Cardiac fibroblast (primary cell): ENCODE measurements around the gene ADAMTS15.

ENCODE experiments used
- DNase-seq, 2 donors: peaks; one replicate each; pipeline versions ENCODE4 v3.0.0 to v3.0.0-alpha.2; 2010; ENCODE audit warnings: low read depth in 2 of 2
- H3K4me3 ChIP-seq, 2 donors: replicated peaks in 1 of 2; 1 replicate in 1 of 2; 2 replicates in 1 of 2; pipeline ENCODE4 v1.5.1; 2011; ENCODE audit warnings: low read depth in 2 of 2, low read length in 2 of 2, mild to moderate bottlenecking in 2 of 2, moderate library complexity in 1 of 2
- TF ChIP-seq, protein P1 (sequence below): IDR thresholded peaks from one replicate; pipeline ENCODE4 v1.5.1; 2011; ENCODE audit warnings: low read depth, mild to moderate bottlenecking, low read length, inconsistent platforms

Gene ADAMTS15

DNA sequence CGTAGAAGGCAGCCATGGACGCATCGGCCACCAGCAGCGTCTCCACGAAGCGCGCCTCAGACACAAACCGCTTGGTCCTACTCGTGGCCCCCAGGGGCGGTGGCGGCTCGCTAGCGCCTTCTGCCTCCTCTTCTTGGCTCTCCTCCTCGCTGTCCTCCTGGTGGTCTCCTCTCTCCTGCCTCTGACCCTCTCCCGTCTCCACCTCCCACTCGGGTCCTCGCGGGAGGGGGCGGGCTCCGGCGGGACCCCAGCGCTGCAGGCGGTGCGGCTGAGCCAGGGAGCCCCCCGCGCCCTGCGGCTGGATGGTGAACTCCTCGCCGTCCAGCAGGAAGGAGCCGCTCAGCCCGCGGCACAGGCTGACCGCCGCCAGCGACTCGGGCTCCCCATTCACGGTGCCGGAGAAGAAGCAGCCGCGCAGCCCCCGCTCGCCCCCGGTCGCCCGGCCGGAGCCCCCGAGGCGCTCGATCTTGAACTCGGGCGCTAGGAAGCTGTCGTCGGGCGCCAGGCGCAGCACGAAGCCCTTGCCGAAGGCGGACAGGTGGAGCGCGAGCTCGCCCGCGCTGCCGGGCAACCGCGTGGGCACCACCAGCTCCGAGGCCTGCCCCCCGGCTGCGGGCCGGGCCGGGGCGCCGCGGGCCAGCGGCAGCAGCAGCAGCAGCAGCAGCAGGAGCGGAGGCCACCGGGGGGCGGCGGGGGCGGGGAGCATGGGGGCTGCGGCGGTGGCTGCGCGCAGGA, 20.7 kb upstream of the ADAMTS15 start:
- DNase-seq, result no peak
- no peak overlapping the region for H3K4me3 ChIP-seq
- TF ChIP-seq, protein P1, sequence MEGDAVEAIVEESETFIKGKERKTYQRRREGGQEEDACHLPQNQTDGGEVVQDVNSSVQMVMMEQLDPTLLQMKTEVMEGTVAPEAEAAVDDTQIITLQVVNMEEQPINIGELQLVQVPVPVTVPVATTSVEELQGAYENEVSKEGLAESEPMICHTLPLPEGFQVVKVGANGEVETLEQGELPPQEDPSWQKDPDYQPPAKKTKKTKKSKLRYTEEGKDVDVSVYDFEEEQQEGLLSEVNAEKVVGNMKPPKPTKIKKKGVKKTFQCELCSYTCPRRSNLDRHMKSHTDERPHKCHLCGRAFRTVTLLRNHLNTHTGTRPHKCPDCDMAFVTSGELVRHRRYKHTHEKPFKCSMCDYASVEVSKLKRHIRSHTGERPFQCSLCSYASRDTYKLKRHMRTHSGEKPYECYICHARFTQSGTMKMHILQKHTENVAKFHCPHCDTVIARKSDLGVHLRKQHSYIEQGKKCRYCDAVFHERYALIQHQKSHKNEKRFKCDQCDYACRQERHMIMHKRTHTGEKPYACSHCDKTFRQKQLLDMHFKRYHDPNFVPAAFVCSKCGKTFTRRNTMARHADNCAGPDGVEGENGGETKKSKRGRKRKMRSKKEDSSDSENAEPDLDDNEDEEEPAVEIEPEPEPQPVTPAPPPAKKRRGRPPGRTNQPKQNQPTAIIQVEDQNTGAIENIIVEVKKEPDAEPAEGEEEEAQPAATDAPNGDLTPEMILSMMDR, result peak; percentile 18

DNA sequence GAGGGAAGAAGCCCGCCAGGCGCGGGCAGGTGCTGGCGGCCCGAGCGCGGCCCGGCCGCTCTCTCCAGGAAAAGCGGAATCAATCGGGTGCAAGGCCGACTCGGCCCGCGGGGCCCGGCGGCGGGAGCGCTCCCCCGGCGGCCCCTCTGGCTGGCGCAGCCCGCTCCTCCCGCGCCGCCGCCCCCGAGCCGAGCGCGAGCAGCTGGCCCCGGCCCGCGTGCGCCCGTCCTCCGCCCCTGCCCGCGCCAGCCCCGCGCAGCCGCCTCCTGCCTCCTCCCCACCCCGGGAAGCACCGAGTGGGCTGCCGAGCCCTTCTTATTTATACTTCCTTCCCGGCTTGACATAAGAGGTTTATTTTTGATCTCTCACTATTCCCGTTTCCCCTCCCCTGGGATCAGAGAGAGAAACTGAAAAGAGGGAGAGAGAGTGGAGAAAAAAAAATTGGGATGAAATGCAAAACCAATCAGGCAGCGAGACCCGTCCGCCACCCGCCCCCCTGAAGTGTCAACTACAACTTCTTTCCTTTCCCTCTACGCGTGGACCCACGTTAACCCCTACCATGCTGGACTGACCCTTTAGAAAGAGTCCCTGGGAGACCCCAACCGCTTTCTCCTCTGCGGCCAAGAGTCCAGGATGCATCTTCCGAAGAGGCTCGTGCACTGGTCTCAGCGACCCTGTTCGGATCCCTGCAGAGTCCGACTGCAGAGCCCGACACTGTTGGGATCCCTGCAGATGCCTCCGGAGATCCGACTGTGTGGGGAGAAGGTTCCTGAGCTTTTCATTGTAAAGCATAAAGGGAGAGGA, 19.9 kb upstream of the ADAMTS15 start, which contains the start of gene ADAMTS8:
TSS of gene ADAMTS8 (minus strand) at position 294 of the 804 bp plus-strand sequence. CDS start 323 bp downstream, outside the sequence.
- TF ChIP-seq, protein P1, result no peak
- no peak for DNase-seq

DNA sequence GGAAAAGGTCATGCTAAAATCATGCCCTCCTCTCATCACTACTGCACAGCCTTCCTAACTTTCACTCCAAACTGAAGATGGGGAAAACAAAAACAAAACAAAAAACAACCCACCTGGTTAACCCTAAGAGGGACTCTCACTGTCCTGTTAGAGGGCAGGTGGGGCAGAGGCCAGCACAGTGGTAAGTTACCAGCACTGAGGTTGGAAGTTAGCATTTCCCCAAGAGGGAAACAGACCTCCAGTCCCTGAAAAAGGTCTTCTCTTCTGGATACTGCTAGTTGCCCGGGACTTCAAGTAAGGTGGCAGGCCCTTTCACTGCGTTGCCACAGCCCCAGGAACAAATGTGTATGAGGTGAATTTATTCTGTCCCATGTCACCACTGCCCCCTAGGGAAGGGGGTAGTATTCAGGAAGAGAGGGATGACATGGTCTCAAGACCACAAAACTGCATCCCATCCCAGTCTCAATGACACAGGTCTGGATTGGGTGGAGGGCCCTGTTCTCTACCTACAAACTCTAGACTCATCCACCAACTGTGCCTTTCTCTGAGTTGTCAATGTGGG, 19.2 kb upstream of the ADAMTS15 start:
- TF ChIP-seq, protein P1, result no peak
- no peak overlapping the region for H3K4me3 ChIP-seq
- no peak for DNase-seq

More for the DNA sequence above, 19.9 kb upstream of the ADAMTS15 start, which contains the start of gene ADAMTS8:
- H3K4me3 ChIP-seq, result peak within 1 kb of the TSS; percentile 24 to 30

DNA sequence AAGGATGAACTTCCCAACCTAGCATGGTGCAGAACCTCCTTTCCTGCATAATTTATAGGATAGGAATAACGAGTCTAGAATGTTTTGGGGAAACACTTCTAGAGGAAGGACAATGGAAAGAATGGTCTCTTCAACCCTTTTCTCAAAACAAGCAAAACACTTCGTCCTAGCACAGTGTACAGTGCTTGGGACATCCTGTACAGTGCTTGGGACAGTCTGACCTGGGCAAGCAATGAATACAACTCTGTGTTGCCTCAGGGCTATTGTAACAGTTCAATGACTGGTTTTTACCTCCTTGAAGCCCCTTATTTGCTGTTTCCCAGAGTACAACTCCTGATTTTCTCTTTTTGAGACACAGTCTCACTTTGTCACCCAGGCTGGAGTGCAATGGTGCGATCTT, 18.5 kb upstream of the ADAMTS15 start:
- H3K4me3 ChIP-seq, result no peak overlapping the region
- TF ChIP-seq, protein P1, result no peak
- no peak for DNase-seq

DNA sequence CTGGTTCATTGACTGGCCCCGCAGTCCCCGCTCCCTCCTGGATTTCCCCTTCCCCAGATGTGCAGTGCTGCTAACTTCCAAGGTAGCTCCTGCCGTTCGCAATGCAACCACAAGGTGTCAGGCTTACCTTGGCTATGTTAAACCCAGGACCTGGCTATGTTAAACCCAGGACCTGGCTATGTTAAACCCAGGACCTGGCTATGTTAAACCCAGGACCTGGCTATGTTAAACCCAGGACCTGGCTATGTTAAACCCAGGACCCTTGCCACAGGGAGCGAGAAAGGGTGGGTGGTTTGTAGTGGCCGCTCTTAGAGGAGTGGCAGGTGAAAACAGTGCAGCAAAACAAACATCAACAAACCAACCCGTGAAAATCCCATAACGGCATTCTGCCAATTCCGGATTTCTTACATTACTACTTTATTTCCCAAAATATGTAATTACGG, 17.1 kb upstream of the ADAMTS15 start:
- TF ChIP-seq, protein P1, result peak; percentile 76
- DNase-seq, result peak; percentile 74 to 76
- no peak overlapping the region for H3K4me3 ChIP-seq

DNA sequence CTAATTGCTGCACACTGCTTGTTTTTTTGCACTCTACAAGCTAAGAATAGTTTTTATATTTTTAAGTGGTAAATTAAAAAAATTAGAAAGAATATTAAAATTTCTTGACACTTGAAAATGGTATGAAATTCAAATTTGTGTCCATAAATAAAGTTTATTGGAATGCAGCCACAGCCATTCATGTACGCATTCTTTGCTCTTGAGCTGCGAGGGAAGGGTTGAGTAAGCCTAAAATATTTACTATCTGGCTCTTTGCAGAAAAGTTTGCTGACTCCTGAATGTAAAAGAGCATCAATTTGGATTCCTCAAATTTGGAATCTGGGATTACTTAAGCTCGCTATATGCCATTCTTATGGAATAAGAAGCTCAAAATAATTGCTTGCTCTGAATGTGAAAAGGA, 16.6 kb upstream of the ADAMTS15 start:
- DNase-seq, result peak; percentile 49 to 65
- H3K4me3 ChIP-seq, result no peak overlapping the region
- TF ChIP-seq, protein P1, result no peak
